ENCODE data around the gene TRPM1.

DNA sequence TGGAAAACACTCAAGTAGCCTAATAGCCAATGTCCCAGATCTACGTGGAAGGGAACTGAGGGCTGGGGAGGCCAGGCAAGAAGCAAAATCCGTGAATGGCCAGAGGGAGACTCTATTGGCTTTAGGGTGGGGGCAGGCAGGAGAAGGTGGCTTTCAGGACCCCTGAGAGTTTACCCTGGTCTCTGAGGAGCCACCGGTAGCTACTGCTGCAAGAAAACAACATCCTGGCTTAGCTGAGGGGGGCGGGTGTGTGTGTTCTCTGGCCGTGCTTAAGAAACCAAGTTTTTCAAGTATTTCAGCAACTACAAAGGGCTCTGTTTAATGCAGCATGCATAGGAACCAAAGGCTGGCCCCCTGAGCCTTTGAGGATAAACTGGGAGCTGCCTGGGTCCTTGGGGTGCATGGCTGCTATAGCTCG lies 47.6 kb upstream of the TRPM1 start:
- TF ChIP-seq, protein P1, sequence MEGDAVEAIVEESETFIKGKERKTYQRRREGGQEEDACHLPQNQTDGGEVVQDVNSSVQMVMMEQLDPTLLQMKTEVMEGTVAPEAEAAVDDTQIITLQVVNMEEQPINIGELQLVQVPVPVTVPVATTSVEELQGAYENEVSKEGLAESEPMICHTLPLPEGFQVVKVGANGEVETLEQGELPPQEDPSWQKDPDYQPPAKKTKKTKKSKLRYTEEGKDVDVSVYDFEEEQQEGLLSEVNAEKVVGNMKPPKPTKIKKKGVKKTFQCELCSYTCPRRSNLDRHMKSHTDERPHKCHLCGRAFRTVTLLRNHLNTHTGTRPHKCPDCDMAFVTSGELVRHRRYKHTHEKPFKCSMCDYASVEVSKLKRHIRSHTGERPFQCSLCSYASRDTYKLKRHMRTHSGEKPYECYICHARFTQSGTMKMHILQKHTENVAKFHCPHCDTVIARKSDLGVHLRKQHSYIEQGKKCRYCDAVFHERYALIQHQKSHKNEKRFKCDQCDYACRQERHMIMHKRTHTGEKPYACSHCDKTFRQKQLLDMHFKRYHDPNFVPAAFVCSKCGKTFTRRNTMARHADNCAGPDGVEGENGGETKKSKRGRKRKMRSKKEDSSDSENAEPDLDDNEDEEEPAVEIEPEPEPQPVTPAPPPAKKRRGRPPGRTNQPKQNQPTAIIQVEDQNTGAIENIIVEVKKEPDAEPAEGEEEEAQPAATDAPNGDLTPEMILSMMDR (IDR thresholded peaks at IDR 0.05), result no peak
- no peak for TF ChIP-seq ZFX (IDR thresholded peaks at IDR 0.05; ENCODE audit: borderline replicate concordance)
